Prostate gland (tissue), 2 donors: ENCODE data around the gene CLSTN1. TPM values are rescaled to one million over a fixed set of nuclear protein-coding genes. Genes with fewer than 3 reads are reported as not detected.

Source experiments
- DNase-seq: peaks from one replicate; pipeline ENCODE4 v3.0.0-alpha.2; 2019; ENCODE audit warnings: low spot score
- H3K27ac ChIP-seq, 2 donors: fragments of 200-600 bp; sonication (generic); 2 replicates each; pipeline ENCODE4 v1.5.1; 2017 to 2019
- H3K27me3 ChIP-seq: fragments of 200-600 bp; sonication (generic); replicated peaks from 2 replicates; pipeline ENCODE4 v1.5.1; 2019; ENCODE audit not compliant: insufficient read depth
- H3K36me3 ChIP-seq, 2 donors: fragments of 200-600 bp; sonication (generic); 1 replicate in 1 of 2; 2 replicates in 1 of 2; pipeline versions ENCODE4 v1.5.1 to v1.8.1; 2017 to 2019
- H3K4me1 ChIP-seq: fragments of 200-600 bp; sonication (generic); replicated peaks from 2 replicates; pipeline ENCODE4 v1.5.1; 2019
- H3K4me3 ChIP-seq, 2 donors: fragments of 200-600 bp; sonication (generic); 2 replicates each; pipeline ENCODE4 v1.5.1; 2017 to 2019
- H3K9me3 ChIP-seq: fragments of 200-600 bp; sonication (generic); 2 replicates; pipeline ENCODE4 v1.5.1; 2017
- CTCF ChIP-seq, 4 experiments: fragments of 200-600 bp in 2 of 4; fragments of 450-650 bp in 2 of 4; sonication (generic) in 2 of 4; IDR thresholded peaks; 1 replicate in 3 of 4; 2 replicates in 1 of 4; pipeline ENCODE4 v1.5.1; 2016 to 2019; ENCODE audit warnings: antibody characterized with exemption in 4 of 4, mild to moderate bottlenecking in 2 of 4, moderate library complexity in 2 of 4
- POLR2A ChIP-seq: fragments of 450-650 bp; IDR thresholded peaks from one replicate; pipeline ENCODE4 v1.6.1; 2016; ENCODE audit warnings: antibody characterized with exemption, mild to moderate bottlenecking
- POLR2AphosphoS5 ChIP-seq: sonication (generic); formaldehyde crosslinking; IDR thresholded peaks from one replicate; pipeline ENCODE4 v1.6.1; 2017; ENCODE audit warnings: antibody characterized with exemption
- WGBS: methylation state at CpG from one replicate; pipeline ENCODE4 v1.1.5; 2018; 5-methylcytosine and 5-hydroxymethylcytosine counted together
- intact Hi-C: fragments of 100-400 bp; cut with DNase I; formaldehyde crosslinking; loops from one replicate; pipeline ENCODE4 v1.14.2; 2022
- total RNA-seq, 2 donors: library from RNA; depleted of rRNA; stranded (reverse); fragments of >200 nt; gene quantifications; one replicate each; pipeline ENCODE4 v1.1.0, GENCODE V29; 2016

Gene CLSTN1
- total RNA-seq, 2 donors from 2014 or later: 133 to 230 TPM

DNA sequence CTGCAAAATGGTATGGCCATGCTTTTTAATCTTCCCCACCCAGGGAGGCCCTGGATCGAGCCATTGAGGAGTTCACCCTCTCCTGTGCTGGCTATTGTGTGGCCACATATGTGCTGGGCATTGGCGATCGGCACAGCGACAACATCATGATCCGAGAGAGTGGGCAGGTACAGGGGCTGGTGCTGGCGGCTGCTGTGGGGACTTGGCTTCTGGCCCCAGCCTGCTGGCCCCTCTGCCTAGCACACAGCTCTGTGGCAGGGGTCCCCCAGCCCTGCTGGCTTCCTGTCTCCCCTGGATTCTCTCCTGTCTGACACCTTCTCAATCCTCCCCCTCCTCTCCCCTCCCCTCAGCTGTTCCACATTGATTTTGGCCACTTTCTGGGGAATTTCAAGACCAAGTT is 99.8 kb downstream of the CLSTN1 start:
- intact Hi-C loops: loop anchor here (5.0 kb wide), 1 partner anchor 143 kb away; no protein-coding TSS in a partner anchor
- 99% methylated on average over 6 of the region's 6 CpGs for WGBS
- DNase-seq: no peak
- H3K9me3 ChIP-seq: no peaks in the 10 kb centered on the region
- H3K4me3 ChIP-seq: no peak overlapping the region
- TF ChIP-seq POLR2A: no peak
- TF ChIP-seq CTCF (IDR thresholded peaks at IDR 0.05): no peak
- no peak for TF ChIP-seq POLR2AphosphoS5
- no peaks in the 10 kb centered on the region for H3K27me3 ChIP-seq
- H3K4me1 ChIP-seq: no peaks in the 10 kb centered on the region
- no peak overlapping the region for H3K27ac ChIP-seq
- peaks cover 0 to 6% of the 10 kb centered on the region in 2 donors for H3K36me3 ChIP-seq

- Histone ChIP-seq H3K4me1 (no peaks in the 10 kb centered on the region), H3K27me3 (no peaks in the 10 kb centered on the region), H3K9me3 (no peaks in the 10 kb centered on the region), H3K27ac (no peak overlapping the region), H3K4me3 (no peak overlapping the region), H3K36me3 (peaks cover 0 to 6% of the 10 kb centered on the region in 2 donors)
- no peak for TF ChIP-seq CTCF (IDR thresholded peaks at IDR 0.05)
- TF ChIP-seq POLR2AphosphoS5: no peak
- no peak for TF ChIP-seq POLR2A
- no peak for DNase-seq
- 98% methylated on average over 14 of the region's 14 CpGs for WGBS
- intact Hi-C loops: loop anchor here (5.0 kb wide), 1 partner anchor 144 kb away; no protein-coding TSS in a partner anchor
These were observed 100.5 kb downstream of the CLSTN1 start for GRCh38 chr1:9723068-9723805.

GRCh38 chr1:9722378-9722749 is 101.4 kb downstream of the CLSTN1 start:
- no peak for DNase-seq
- no peak for TF ChIP-seq CTCF (IDR thresholded peaks at IDR 0.05)
- TF ChIP-seq POLR2AphosphoS5: no peak
- no peak for TF ChIP-seq POLR2A
- intact Hi-C loops: loop anchor here (5.0 kb wide), 1 partner anchor 145 kb away; no protein-coding TSS in a partner anchor
- 94% methylated on average over 10 of the region's 10 CpGs for WGBS
- Histone ChIP-seq H3K36me3 (peaks cover 0 to 6% of the 10 kb centered on the region in 2 donors), H3K27me3 (no peaks in the 10 kb centered on the region), H3K9me3 (no peaks in the 10 kb centered on the region), H3K4me1 (no peaks in the 10 kb centered on the region), H3K27ac (no peak overlapping the region), H3K4me3 (no peak overlapping the region)

DNA sequence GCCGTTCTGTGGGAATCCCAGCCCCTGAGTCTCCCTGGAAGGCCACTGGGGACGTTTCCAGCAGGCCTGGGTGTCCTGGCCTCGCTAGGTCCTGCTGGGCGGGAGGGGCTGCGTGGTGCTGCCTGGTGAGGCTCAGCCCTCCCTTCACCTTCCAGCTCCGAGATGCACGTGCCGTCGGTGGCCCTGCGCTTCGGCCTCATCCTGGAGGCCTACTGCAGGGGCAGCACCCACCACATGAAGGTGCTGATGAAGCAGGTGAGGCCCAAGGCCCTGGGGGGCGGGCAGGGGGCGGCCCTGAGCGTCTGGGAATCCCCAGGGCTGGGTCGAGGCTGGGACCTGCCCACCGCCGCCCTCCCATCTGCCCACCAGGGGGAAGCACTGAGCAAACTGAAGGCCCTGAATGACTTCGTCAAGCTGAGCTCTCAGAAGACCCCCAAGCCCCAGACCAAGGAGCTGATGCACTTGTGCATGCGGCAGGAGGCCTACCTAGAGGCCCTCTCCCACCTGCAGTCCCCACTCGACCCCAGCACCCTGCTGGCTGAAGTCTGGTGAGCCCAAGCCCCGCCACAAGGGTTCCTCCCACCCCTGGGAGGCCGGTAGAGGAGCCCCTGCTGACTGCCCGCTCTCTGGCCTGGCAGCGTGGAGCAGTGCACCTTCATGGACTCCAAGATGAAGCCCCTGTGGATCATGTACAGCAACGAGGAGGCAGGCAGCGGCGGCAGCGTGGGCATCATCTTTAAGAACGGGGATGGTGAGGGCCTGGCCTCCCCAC is 102.0 kb downstream of the CLSTN1 start:
- DNase-seq: no peak
- Histone ChIP-seq H3K27ac (no peak overlapping the region), H3K36me3 (peaks cover 0 to 6% of the 10 kb centered on the region in 2 donors), H3K4me3 (no peak overlapping the region), H3K27me3 (no peaks in the 10 kb centered on the region), H3K9me3 (no peaks in the 10 kb centered on the region), H3K4me1 (no peaks in the 10 kb centered on the region)
- peak in 3 of 4 experiments; percentile 40 to 56 (median 46) for TF ChIP-seq CTCF (IDR thresholded peaks at IDR 0.05)
- TF ChIP-seq POLR2AphosphoS5: no peak
- intact Hi-C loops: loop anchor here (5.0 kb wide), 1 partner anchor 146 kb away; no protein-coding TSS in a partner anchor
- WGBS: 58% methylated on average over 22 of the region's 29 CpGs
